Hippocampal formation (tissue), 2 donors: Measurements from ENCODE around the gene MYO16.

Experiments
- DNase-seq, 2 donors: peaks; one replicate each; lab custom pipeline; 2025; lab: John Stamatoyannopoulos, UW

Gene MYO16

DNA sequence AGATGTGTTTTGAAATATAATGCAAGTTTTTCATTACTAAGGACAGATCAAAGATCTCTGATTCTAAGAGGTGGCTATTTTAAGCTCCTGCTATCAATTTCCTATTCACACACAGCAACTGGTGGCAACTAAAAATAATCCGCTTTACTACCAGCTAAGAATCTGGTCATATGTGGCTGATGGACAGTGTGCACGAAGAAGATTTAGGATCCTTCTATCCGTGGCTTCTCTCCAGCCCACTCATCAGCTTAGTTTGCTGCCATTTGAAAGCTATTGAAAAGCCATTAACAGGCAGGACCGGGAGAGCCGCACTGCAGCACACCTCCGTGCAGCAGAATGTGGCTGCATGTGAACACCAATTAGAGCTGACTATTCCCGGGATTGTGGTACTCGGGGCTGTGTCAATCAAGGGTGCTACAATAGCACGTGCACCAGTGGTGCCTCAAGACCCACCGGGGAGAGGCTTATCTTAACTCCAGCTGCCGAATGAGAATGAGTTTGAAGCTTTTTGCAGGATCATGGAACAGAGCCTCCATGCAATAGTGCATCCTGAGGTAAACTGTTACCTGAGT is at the start of gene MYO16:
MYO16 (plus strand) TSS at position 431 of the 572 bp plus-strand sequence. CDS start 234 bp downstream, outside the sequence.
- DNase-seq = no peak

GRCh38 chr13:108586826-108587225 is 42.6 kb upstream of the MYO16 start:
- no peak for DNase-seq

DNA sequence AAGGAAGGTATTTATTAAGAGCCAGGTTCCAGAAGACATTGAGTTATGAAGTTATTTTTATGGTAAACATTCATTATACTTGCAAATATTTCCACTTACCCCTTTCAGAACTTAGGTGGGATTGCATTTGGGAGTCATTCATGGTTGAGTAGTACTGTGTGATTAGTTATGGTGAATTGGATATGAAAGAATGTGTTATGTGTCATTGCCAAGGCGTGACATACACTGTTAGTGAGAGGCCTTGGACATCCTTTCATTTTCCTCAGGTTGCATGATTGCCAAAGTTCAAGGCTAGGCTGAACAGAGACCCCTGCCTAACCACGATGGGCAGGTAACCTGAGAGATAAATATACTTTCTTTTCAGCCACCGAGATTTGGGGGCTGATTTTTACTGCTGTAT is 40.9 kb upstream of the MYO16 start:
- DNase-seq = no peak

DNA sequence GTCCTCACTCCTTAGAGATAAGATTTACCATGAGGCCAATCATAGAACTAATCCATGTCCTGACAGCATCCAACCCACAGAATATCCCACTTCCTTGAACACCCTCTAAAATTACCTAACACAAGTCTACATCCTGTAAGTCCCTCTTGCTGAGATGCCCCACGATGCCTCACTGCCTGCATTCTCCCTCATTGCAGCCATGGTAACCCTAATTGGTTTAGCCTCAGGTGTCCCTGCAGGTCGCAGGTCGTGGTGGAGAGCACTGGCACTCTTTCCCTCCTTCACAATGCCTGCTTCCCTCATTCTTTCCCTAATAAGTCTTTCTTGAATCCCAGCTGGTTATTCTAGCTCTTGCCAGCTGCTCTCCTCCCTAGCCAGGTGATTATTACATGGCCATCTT is 35.3 kb upstream of the MYO16 start:
- DNase-seq = no peak

GRCh38 chr13:108595436-108596274 is 33.8 kb upstream of the MYO16 start:
- DNase-seq = peak in 1 of 2 donors; percentile 17

GRCh38 chr13:108597943-108598342 is 31.5 kb upstream of the MYO16 start:
- DNase-seq = no peak

DNA sequence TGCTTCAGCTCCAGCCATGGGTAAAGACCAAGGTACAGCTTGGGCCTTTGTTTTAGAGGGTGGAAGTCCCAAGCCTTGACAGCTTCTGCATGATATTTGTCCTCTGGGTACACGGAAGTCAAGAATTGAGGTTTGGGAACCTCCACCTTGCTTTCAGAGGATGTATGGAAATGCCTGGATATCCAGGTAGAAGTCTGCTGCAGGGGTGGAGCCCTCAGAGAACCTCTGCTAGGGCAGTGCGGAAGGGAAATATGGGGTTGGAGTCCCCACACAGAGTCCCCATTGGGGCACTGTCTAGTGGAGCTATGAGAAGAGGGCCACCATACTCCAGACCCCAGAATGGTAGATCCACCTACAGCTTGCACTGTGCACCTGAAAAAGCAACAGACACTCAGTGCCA is 23.0 kb upstream of the MYO16 start:
- no peak for DNase-seq

- DNase-seq = peak in 1 of 2 donors; percentile 14
Measured at GRCh38 chr13:108609353-108609752, 20.1 kb upstream of the MYO16 start.

- no peak for DNase-seq
Measured at GRCh38 chr13:108610507-108610906, 18.9 kb upstream of the MYO16 start.

GRCh38 chr13:108615241-108615640 is 14.2 kb upstream of the MYO16 start:
- no peak for DNase-seq

GRCh38 chr13:108618233-108618632 is 11.2 kb upstream of the MYO16 start:
- DNase-seq = no peak

GRCh38 chr13:108621462-108621861 is 7.9 kb upstream of the MYO16 start:
- DNase-seq = no peak

- no peak for DNase-seq
Measured at GRCh38 chr13:108624108-108624507, 5.3 kb upstream of the MYO16 start.

- no peak for DNase-seq
Measured at GRCh38 chr13:108624979-108625378, 4.4 kb upstream of the MYO16 start.

DNA sequence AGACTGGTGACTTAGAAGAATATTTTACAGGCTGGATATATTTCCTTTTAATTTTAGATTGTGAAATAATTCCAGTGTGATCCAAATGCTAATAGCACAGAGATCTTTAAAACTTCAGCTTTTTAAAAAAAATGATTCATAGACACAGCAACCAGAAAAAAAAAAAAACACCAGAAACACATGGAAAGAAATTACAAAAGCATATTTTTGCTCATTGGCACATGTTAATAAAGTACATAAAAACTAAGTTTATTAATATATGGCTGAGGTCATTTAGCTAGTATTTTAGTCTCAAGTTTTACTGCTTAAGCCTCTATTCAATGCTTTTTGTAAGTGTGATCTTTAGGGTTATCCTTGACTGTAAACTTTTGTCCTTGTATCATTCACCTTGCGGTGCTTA is 577 bp downstream of the MYO16 start:
- DNase-seq = no peak

DNA sequence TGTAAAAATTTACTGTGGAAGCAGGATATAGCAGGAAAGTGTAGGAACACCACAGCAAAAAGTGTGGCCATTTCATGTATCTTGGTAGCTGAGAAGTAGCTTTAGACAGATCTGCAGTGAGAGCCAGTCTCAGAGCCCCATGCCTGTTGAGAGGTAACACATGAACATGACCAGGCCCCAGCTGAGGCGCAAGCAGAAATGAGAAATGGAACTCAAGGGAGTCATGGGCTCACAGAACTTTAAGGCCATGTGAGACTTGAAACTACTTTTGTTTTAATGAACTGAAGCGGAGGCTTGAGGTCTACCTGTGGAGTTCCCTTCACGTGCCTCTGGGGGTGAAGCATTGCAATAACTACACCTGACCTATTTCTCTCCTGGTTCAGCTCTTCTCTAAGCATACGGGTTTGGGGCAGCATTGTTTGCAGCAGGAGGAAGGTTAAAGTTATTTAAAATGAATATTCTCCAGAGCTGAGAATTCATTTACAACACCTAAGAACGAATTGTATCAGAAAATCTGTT is 3.3 kb downstream of the MYO16 start:
- no peak for DNase-seq

GRCh38 chr13:108638901-108639300 is 9.5 kb downstream of the MYO16 start:
- DNase-seq = no peak

- no peak for DNase-seq
Measured at GRCh38 chr13:108643646-108644353, 14.4 kb downstream of the MYO16 start.

DNA sequence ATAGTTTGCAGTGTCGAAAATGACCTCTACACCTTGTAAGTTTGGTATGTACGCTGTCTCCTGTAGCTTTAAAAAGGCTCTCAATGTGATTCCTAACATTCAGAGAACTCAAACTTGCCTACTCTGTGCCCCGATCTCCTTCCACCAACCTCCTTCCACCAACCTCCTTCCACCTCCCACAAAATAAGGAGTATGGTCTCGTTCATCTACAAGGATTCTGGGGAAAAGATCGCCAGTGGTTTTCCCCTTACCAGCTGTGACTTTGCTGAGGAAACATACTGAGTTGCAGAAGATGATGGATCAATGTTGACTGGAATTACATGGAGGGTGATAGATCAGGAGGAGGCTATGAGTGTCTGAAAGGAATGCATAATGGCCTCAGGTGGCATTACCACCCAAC is 16.0 kb downstream of the MYO16 start:
- no peak for DNase-seq

GRCh38 chr13:108650271-108650670 is 20.9 kb downstream of the MYO16 start:
- DNase-seq = no peak

GRCh38 chr13:108656742-108657141 is 27.3 kb downstream of the MYO16 start:
- no peak for DNase-seq

GRCh38 chr13:108657519-108657918 is 28.1 kb downstream of the MYO16 start:
- no peak for DNase-seq

- DNase-seq = no peak
Measured at GRCh38 chr13:108662528-108662927, 33.1 kb downstream of the MYO16 start.
